ENCODE data around the gene SPECC1.
A peak's percentile ranks its signal among the peaks of the same experiment; 100 is the strongest.

The SPECC1 gene

GRCh38 chr17:20279631-20280030 is 270.5 kb downstream of the SPECC1 start:
- H3K27ac ChIP-seq (replicated peaks): no peak overlapping the region
- no peak for TF ChIP-seq REST (IDR thresholded peaks at IDR 0.05; ENCODE audit: insufficient replicate concordance, low read depth)
- TF ChIP-seq, protein P1, sequence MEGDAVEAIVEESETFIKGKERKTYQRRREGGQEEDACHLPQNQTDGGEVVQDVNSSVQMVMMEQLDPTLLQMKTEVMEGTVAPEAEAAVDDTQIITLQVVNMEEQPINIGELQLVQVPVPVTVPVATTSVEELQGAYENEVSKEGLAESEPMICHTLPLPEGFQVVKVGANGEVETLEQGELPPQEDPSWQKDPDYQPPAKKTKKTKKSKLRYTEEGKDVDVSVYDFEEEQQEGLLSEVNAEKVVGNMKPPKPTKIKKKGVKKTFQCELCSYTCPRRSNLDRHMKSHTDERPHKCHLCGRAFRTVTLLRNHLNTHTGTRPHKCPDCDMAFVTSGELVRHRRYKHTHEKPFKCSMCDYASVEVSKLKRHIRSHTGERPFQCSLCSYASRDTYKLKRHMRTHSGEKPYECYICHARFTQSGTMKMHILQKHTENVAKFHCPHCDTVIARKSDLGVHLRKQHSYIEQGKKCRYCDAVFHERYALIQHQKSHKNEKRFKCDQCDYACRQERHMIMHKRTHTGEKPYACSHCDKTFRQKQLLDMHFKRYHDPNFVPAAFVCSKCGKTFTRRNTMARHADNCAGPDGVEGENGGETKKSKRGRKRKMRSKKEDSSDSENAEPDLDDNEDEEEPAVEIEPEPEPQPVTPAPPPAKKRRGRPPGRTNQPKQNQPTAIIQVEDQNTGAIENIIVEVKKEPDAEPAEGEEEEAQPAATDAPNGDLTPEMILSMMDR (IDR thresholded peaks at IDR 0.05; ENCODE audit: insufficient read depth, low read length): no peak
- TF ChIP-seq POLR2AphosphoS5 (IDR thresholded peaks at IDR 0.05; ENCODE audit: low read depth): no peak
- no peak for TF ChIP-seq SPI1 (IDR thresholded peaks at IDR 0.05; ENCODE audit: borderline replicate concordance, low read depth)
- TF ChIP-seq GABPA (IDR thresholded peaks at IDR 0.05; ENCODE audit: low read depth): no peak
- no peaks in the 10 kb centered on the region for H3K27me3 ChIP-seq (ENCODE audit: insufficient read depth, poor library complexity, severe bottlenecking)
- no peak overlapping the region for H3K4me3 ChIP-seq (replicated peaks; ENCODE audit: insufficient read depth, low read length)
- DNase-seq (ENCODE audit: low read depth in 1 of 2, low spot score in 1 of 2): no peak

- Histone ChIP-seq H3K4me3 (replicated peaks; ENCODE audit: insufficient read depth, low read length) (no peak overlapping the region), H3K27me3 (ENCODE audit: insufficient read depth, poor library complexity, severe bottlenecking) (no peaks in the 10 kb centered on the region), H3K27ac (replicated peaks) (no peak overlapping the region)
- TF ChIP-seq REST (IDR thresholded peaks at IDR 0.05; ENCODE audit: insufficient replicate concordance, low read depth): no peak
- TF ChIP-seq, protein P1 (IDR thresholded peaks at IDR 0.05; ENCODE audit: insufficient read depth, low read length): no peak
- TF ChIP-seq SPI1 (IDR thresholded peaks at IDR 0.05; ENCODE audit: borderline replicate concordance, low read depth): no peak
- TF ChIP-seq POLR2AphosphoS5 (IDR thresholded peaks at IDR 0.05; ENCODE audit: low read depth): no peak
- no peak for TF ChIP-seq GABPA (IDR thresholded peaks at IDR 0.05; ENCODE audit: low read depth)
- no peak for DNase-seq (ENCODE audit: low read depth in 1 of 2, low spot score in 1 of 2)
These were observed 270.9 kb downstream of the SPECC1 start for GRCh38 chr17:20280051-20280450.

DNA sequence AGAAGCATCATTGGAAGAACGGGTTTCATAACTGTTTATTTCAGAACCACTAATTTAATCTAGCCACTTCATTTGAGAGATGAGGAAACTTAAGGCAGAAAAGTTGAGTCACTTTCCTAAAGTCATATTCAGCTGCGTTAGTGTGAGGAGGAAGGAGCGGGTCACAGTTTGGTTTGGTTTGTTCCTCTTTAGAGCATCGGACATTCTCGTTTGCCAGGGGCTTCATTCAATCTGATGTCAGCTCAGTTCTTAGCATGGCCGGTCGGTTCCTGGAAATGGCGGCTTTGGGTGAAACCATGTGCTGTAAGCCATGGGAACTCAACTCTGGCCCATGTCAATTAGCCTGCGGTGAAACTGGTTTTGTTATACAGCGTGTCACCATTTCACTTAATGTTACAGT is 271.7 kb downstream of the SPECC1 start:
- peak; percentile 29 to 42 for DNase-seq (ENCODE audit: low read depth in 1 of 2, low spot score in 1 of 2)
- TF ChIP-seq, protein P1 (IDR thresholded peaks at IDR 0.05; ENCODE audit: insufficient read depth, low read length): no peak
- TF ChIP-seq SPI1 (IDR thresholded peaks at IDR 0.05; ENCODE audit: borderline replicate concordance, low read depth) (no peak), GABPA (IDR thresholded peaks at IDR 0.05; ENCODE audit: low read depth) (no peak), POLR2AphosphoS5 (IDR thresholded peaks at IDR 0.05; ENCODE audit: low read depth) (no peak), REST (IDR thresholded peaks at IDR 0.05; ENCODE audit: insufficient replicate concordance, low read depth) (no peak)
- Histone ChIP-seq H3K27me3 (ENCODE audit: insufficient read depth, poor library complexity, severe bottlenecking) (no peaks in the 10 kb centered on the region), H3K27ac (replicated peaks) (peak overlapping the region; percentile 19; the same call in 1 of the 2 replicates), H3K4me3 (replicated peaks; ENCODE audit: insufficient read depth, low read length) (no peak overlapping the region)

Data from HL-60 (cell line).